ENCODE results near the gene RHOG.
A peak's percentile ranks its signal among the peaks of the same experiment; 100 is the strongest.
"Not testable (repeated sequence)": the region's sequence is repeated elsewhere in the genome, so short reads cannot be mapped to it uniquely, and the experiment has no call there.

The RHOG gene

DNA sequence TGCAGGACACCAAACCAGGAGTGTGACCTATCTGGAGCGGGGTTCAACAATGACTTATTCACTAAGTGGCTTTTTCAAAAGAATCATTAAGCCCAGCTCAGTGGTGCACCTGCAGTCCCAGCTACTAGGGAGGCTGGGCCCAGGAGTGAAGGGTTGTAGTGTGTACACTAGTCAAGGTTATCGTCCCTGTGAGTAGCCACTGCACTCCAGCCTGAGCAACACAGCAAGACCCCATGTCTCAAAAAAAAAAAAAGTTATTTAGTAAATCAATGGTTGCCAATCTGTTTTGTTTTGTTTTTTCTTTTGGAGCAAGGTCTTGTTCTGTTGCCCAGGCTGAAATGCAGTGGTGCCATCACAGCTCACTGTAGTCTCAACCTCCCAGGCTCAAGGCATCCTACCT is 7.9 kb downstream of the RHOG start:
- no peak for DNase-seq

DNA sequence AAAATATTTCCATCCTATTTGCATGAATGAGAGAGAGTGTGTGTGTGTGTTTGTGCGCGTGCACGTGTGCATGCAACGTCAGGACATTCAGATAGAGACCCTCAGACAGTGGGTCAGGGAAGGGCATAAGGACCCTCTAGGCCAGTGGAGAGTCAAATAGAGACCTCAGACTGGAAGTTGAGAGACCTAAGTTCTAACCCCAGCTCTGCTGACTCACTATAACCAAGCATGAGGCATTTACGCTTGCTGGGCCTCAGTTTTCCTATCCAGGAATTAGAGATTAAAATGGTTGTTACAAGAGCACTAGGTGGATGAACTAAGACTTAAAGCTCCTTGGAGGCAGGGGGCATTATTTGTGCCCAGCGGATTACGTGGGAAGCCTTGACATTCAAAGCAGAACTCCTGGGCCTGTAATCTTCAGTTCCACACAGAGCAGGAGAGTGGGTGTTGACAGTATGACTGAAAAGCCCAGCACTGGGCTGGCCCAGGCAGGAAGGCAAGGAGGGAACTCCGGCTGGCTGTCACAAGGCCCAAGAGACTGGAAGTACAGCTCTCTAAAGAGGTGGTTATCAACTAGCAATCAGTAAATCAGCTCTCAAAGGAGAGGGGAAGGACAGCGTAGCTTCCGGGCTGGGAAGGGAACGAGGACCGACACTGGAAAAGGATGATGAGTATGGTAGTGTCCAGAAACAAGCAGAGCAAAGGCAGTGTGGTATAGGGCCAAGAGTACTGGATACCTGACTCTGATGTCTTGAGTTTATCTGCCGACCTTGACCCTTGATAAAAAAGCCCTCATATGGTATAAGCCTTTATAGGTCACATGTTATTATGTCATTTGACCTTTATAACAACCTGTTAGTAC is 9.2 kb downstream of the RHOG start:
- no peak for DNase-seq

DNA sequence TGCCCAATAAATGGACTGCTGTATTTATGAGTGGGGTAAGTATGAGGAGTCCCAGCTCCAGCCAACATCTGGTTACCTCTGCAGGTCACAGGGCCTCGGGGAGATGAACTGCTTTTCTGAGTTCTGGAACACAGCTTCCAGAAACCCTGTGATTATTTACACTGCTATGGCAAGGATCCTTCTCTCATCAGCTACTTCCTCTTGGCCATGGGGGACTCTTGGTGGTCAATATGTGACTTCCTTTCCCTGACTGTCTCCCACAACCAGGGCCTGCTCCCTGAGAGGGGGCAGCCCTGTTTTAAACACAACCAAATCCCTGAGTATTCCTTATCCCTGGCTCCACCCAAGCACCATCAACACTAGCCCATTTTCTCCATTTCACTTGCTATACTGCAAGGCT is 10.0 kb downstream of the RHOG start:
- DNase-seq: no peak

DNA sequence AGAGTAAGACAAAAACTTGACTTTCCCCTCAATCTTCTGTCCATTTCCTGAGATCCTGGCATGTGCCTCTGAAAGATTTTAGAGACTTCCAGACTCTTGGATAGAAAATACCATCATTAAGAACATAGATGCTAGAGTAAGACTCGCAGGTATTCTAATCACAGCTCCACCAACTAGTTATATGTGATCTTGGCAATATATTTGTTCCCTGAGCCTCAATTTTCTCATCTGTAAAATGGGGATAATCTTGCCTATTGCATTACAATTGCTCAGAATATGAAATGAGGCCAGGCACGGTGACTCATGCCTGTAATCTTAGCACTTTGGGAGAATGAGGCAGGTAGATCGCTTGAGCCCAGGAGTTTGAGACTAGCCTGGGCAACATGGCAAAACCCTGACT is 10.7 kb downstream of the RHOG start:
- DNase-seq: no peak

DNA sequence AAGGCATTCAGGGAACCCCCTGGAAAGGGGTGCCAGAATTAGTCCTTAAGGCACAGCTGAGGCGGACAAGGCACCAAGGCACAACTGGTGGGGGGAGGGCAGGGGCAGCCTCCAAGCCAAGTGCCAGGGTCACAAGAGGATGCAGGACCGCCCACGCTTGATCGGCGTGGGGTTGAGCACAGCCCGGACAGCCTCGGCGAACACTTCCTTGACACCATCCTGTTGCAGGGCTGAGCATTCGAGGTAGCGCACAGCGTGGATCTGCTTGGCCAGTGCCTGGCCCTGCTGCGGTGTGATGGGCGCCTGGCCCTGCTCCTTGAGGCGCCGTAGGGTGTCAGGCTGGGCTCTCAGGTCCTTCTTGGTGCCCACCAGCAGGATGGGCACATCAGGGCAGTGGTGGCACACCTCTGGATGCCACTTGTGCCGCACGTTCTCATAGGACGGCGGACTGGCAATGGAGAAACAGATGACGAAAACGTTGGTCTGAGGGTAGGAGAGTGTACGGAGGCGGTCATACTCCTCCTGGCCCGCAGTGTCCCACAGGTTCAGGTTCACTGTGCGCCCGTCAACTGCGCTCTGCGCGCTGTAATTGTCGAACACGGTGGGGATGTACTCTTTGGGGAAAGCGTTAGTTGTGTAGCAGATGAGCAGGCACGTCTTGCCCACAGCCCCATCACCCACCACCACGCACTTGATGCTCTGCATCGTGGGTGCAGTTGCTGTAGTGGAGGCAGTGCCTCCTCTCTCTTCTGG is 13.1 kb downstream of the RHOG start:
- no peak for DNase-seq

DNA sequence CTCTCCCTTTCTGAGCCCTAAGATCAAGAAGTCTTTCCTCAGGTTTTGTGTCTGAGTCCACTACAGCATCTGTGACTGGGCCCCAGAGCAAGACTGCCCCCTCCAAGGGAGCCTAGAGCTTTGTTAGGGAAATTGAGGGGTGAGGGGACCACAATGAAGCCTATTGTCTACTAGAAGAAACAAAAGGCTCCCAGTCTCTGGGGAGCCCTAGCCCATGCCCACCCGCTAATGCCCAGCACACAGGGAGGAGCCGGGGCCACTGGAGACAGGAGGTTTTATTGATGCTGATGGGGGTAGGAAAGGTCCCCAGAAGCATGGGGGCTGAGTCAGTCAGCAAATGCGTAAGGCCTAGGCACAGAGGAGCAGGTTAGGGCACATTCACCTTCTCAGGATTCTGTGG is 14.0 kb downstream of the RHOG start:
- DNase-seq: no peak

DNA sequence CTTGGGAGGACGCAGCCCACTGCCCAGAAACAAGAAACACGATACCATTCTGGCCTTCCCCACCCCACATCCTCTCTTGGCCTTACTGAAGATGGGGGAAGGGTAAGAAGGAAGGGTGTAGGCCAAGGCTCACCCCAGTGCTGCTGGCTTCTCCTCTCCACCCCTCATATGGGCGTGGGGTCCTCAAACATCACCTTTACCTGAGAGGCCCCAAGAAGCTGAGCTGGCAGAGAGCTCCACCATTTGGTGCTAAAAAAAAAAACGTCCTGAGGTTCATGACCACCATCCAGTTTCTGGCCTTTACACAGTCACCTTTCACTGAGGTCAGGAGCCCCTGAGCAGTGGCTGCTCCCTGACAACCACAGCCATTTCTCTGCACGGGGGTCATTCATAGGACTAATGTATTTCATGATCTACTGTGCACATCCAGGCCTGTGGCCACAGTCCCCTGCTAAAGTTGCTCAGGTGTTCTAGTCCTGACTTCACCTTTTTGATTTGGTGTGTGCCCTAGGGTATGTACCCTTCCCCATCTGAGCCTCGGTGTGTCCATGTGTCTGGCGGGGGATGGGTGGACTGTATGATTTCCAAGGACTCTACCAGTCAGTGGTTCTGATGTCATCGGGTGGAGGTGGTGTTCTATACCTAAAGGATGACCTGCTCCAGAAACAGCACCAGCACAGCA is 15.1 kb downstream of the RHOG start:
- DNase-seq: no peak

DNA sequence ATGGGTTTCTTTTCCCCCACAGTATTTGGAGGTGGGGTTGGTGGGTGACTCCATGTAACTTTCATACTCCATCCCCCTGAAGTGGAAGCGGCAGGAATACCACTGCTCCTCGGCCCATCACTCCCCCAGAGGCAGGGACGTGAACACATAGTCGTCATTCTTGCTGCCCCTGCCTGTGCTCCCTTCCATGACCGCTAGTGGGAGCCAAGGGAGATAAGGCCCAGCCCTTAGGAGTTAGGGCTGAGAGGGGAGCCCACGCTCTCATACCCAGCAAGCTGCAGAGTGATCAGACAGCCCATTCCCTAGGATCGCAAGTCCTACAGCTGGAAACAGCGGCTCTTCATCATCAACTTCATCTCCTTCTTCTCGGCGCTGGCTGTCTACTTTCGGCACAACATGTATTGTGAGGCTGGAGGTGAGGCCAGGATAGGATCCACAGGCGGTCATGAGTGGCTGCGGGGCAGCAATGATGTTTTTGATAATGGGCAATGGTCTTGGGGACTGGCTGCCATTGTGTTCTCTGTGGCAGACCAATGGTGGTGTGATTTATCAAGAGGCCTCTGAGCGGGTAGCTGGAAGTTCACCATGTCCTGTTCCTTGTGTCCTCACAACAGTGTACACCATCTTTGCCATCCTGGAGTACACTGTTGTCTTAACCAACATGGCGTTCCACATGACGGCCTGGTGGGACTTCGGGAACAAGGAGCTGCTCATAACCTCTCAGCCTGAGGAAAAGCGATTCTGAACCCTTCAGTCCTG is 15.9 kb downstream of the RHOG start:
- DNase-seq: peak; percentile 84

DNA sequence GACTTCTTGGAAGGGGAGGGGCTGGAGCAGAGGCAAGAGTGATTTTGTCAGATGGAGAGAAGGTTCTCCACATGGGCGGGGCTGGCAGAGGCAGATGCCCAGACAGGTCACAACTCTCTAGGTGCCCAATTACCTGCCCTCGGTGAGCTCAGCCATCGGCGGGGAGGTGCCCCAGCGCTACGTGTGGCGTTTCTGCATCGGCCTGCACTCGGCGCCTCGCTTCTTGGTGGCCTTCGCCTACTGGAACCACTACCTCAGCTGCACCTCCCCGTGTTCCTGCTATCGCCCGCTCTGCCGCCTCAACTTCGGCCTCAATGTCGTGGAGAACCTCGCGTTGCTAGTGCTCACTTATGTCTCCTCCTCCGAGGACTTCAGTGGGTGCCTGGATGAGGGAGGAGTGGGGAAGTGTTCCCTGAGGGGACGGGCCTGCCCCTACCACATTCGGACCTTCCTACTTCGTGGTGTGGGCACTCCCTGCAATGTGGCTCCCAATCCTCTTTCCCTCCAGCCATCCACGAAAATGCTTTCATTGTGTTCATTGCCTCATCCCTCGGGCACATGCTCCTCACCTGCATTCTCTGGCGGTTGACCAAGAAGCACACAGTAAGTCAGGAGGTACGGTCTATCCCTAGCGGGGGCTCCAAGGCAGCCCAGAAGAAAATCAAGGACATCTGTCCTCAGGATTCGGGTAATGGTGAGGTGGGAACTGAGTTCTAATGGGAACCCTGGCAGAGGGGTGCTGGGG is 16.8 kb downstream of the RHOG start:
- no peak for DNase-seq

DNA sequence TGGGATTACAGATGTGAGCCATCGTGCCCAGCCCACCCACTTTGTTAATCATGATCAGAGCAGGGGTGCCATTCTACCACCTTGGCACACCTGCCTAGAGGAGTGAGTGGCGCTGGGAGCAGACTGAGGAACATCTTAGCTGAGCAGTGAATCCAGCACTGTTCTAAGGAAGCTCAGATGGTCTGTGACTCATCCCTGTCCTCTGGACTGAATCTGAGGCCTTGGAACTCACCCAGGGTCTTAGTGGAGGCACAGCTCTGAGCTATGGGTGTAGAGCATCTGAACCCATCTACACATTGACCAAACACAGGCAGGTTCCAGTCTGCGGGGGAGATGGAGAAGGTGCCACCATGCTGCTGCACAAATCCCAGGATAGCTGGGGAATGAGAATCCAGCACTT is 17.5 kb downstream of the RHOG start:
- no peak for DNase-seq

DNA sequence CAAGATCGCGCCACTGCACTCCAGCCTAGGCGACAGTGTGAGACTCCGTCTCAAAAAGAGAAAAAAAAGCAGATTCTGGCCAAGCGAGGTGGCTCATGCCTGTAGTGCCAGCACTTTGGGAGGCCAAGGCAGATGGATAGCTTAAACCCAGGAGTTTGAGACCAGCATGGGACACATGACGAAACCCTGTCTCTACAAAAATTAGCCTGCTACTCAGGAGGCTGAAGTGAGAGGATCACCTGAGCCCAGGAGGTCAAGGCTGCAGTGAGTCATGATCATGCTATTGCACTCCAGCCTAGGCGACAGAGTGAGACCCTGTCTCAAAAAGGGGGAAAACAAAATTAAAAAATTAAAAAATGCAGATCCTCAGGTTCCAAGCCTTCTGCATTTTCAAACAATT is 18.4 kb downstream of the RHOG start:
- no peak for DNase-seq

DNA sequence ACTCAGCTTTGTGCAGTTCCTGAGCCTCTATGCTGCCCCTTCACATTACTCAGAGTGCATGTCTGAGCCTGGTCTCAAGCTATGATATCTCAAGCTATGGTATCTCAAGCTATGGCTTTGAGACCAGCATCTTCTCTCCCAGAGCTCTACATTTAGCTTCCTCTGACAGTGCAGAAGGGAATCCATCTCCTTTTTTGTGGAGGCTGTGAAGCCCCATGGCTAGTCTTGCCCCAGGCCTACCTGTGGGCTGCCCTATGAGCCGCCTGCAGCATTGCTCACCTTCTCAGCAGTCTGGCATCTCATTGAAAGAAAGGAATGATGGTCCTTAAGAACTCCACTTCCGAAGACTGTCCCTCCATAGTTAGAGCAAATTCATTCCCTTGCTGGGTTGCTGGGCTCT is 19.8 kb downstream of the RHOG start:
- no peak for DNase-seq

DNA sequence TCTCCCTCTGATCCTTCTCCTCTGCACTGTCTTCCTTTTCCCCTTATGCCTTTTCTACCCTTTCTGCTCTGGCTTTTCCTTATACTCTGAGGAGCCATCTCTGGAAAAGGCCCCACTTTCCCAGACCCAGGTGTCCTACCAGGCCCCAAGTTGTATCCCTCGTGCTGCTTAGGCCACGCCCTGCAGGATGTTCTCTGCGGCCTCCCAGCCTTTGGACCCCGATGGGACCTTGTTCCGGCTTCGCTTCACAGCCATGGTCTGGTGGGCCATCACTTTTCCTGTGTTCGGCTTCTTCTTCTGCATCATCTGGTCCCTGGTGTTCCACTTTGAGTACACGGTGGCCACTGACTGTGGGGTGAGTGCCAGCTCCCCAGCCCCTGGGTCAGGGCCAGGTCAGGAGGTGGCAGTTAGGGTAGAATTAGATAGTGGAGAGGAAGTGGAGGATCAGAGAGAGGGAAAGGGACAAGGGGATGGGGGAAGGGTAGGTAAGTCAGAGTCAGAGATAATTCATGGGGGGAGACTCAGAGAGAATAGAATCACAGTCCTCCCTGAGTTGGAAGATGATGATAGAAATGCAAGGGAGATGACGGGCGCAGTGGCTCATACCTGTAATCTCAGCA is 23.5 kb downstream of the RHOG start:
- DNase-seq: no peak

DNA sequence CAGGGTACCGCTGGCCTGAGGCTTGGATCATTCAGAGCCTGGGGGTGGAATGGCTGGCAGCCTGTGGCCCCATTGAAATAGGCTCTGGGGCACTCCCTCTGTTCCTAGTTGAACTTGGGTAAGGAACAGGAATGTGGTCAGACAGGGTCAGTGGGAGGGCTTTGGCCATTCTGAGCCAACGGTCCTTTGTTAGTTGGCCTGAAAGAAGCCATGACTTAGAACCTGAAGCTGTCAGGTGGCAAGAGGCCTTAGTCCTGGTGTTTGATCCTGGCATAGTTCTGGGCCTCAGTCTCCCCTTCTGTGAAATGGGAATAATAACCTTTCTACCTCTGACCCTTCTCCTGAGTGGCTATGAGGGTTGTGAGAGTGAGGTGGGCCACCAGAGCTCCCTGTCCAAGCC is 24.1 kb downstream of the RHOG start:
- no peak for DNase-seq

DNA sequence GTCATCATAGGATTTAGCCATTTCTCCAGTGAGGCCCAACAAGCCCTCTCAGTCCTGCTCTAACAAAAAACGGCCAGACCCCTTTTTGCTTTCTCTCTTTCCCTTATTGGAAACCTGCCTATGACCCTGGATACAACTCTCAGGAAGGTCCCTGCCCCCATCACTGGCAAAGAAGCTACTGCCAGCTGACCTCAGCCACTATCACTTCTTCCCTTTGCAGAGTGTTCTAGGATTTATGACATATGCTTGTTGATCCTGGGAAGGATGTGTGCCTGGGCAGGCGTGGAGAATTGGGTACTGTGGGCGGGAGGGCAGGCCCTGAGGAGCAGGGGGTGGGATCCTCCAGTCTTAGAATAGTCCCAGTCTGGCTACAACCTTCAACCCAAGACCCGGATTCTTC is 24.9 kb downstream of the RHOG start:
- no peak for DNase-seq

DNA sequence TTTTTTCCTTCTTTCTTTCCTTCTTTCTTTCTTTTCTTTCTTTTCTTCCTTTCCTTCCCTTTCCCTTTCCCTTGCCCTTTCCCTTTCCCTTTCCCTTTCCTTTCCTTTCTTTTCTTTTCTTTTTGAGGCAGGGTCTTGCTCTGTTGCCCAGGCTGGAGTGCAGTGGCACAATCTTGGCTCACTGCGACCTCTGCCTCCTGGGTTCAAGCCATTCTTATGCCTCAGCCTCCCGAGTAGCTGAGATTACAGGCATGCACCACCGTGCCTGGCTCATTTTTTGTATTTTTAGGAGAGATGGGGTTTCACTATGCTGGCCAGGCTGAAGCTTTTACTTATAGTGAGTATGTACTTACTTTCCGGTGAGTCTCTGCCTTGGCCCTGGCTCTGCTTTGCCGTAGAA is 25.9 kb downstream of the RHOG start:
- not testable (repeated sequence) for DNase-seq

DNA sequence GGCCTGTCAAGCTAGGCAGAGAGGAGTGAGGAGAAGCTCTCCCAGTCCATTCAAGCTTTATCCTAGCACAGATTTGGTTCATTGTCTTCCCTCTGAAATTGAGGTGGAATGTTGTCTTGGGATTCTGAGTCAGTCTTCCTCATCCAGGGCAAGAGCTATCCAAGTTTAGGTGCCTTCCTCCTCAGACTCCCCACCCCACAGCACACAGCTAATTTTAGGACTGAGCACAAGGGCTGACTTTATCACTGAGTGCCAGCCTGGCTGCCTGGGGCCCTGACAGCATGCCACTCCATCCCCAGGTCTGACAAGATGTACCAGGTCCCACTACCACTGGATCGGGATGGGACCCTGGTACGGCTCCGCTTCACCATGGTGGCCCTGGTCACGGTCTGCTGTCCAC is 29.8 kb downstream of the RHOG start:
- no peak for DNase-seq

DNA sequence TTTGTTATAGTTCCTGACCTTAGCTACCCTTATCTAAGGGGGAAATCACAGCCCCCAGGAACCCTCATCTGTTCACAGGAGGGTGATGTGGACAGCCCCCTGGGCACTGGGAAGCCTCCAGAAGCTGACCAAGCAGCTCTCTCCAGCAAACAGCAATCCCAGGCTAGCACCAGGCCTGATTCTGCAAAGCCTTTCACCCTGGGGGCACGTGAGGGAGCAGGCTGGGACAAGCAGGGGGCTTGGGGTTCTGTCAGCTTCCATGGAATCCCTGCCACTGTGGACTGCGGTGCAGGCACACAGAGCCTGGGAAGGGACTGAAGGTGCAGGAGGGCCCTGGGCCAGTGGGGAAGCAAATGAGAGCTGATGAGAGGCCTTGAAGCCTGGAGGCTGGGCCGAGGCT is 30.3 kb downstream of the RHOG start:
- DNase-seq: no peak

DNA sequence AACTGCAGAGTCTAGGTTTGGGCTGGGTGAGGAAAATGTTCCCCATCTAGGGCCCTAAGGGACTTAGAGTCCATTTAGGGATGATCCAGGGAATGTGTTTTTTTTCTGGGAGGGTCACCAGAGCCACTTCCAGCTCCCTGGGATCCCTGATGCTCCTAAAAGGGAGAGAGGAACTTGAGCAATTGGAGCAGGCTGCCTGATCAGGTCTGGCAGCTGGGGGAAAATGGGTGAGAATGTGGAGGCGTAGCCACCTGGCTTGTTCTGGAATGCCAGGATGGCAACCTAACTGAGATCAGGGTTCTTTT is 31.2 kb downstream of the RHOG start:
- DNase-seq: no peak

DNA sequence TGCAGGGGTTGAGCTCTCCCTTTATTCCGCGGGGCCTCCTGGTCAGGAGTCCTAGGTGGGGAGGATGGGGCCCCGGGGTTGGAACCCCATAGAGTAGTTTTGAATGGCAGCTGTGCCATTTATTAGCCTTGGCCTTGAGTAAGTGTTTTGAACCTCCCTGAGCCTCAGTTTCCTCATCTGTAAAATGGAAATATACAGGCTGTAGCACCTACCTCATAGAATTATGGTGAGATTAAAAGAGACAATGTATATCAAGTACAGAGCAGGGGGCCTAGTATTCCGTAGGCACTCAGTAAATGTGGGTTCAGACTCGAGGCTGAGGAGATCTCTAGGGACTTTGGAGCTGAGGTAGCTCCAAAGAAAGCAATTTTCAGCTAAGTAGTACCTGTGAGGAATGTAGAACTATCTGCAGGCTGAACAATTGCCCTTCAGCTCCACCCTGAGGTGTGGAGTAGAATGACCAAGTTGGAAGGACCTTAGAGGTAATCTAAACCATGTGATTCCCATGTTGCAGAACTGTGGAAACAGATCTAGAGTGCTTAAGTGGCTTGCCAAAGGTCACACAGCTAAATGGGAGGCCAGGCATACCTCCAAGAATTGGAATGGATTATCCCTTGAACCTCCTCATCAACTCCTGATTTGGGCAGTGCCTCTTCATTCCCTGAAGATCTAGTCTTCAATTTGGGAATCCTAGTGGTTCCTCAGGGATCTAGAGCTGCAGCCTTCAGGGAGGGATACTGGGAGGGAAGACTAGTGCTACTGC is 31.7 kb downstream of the RHOG start:
- peak; percentile 45 for DNase-seq

Measured in activated naive CD4-positive, alpha-beta T cell treated with Interleukin-2 at 50 U/mL for 16 hours (primary cell).